Measurements from ENCODE around the gene CMTM8.

Gene CMTM8

GRCh38 chr3:32325201-32325600 lies 86.7 kb downstream of the CMTM8 start:
- no peaks in the 10 kb centered on the region for H3K9me3 ChIP-seq (ENCODE audit: insufficient read depth, low read length)
- no peak overlapping the region for H3K9ac ChIP-seq (ENCODE audit: insufficient read length, low read depth)
- H3K36me3 ChIP-seq (ENCODE audit: insufficient read depth, insufficient read length, low read length), result no peaks in the 10 kb centered on the region
- DNase-seq (ENCODE audit: low read depth, low spot score), result no peak
- peaks cover 3% of the 10 kb centered on the region for H3K4me1 ChIP-seq (ENCODE audit: insufficient read depth, insufficient read length)
- no peak overlapping the region for H3K4me3 ChIP-seq (ENCODE audit: insufficient read length, low read depth)
- TF ChIP-seq SUZ12 (IDR thresholded peaks at IDR 0.05; ENCODE audit: extremely low read depth, insufficient read depth, insufficient read length) (no peak), ZNF274 (IDR thresholded peaks at IDR 0.05; ENCODE audit: low read depth, low read length) (no peak), YY1 (IDR thresholded peaks at IDR 0.05; ENCODE audit: insufficient read depth, insufficient read length) (no peak)
- no peaks in the 10 kb centered on the region for H3K27me3 ChIP-seq (ENCODE audit: insufficient read depth, insufficient read length)

GRCh38 chr3:32325927-32326326 lies 87.4 kb downstream of the CMTM8 start:
- H3K4me1 ChIP-seq (ENCODE audit: insufficient read depth, insufficient read length), result peaks cover 3% of the 10 kb centered on the region
- H3K9ac ChIP-seq (ENCODE audit: insufficient read length, low read depth), result no peak overlapping the region
- TF ChIP-seq YY1 (IDR thresholded peaks at IDR 0.05; ENCODE audit: insufficient read depth, insufficient read length) (no peak), ZNF274 (IDR thresholded peaks at IDR 0.05; ENCODE audit: low read depth, low read length) (no peak), SUZ12 (IDR thresholded peaks at IDR 0.05; ENCODE audit: extremely low read depth, insufficient read depth, insufficient read length) (no peak)
- no peak for DNase-seq (ENCODE audit: low read depth, low spot score)
- no peaks in the 10 kb centered on the region for H3K36me3 ChIP-seq (ENCODE audit: insufficient read depth, insufficient read length, low read length)
- H3K27me3 ChIP-seq (ENCODE audit: insufficient read depth, insufficient read length), result no peaks in the 10 kb centered on the region
- H3K4me3 ChIP-seq (ENCODE audit: insufficient read length, low read depth), result no peak overlapping the region
- H3K9me3 ChIP-seq (ENCODE audit: insufficient read depth, low read length), result no peaks in the 10 kb centered on the region

GRCh38 chr3:32326795-32327194 lies 88.3 kb downstream of the CMTM8 start:
- TF ChIP-seq ZNF274 (IDR thresholded peaks at IDR 0.05; ENCODE audit: low read depth, low read length) (no peak), YY1 (IDR thresholded peaks at IDR 0.05; ENCODE audit: insufficient read depth, insufficient read length) (no peak), SUZ12 (IDR thresholded peaks at IDR 0.05; ENCODE audit: extremely low read depth, insufficient read depth, insufficient read length) (no peak)
- H3K27me3 ChIP-seq (ENCODE audit: insufficient read depth, insufficient read length), result no peaks in the 10 kb centered on the region

GRCh38 chr3:32334675-32335074 lies 96.2 kb downstream of the CMTM8 start:
- Histone ChIP-seq H3K4me3 (ENCODE audit: insufficient read length, low read depth) (no peak overlapping the region), H3K9me3 (ENCODE audit: insufficient read depth, low read length) (no peaks in the 10 kb centered on the region), H3K27me3 (ENCODE audit: insufficient read depth, insufficient read length) (no peaks in the 10 kb centered on the region), H3K4me1 (ENCODE audit: insufficient read depth, insufficient read length) (no peaks in the 10 kb centered on the region), H3K36me3 (ENCODE audit: insufficient read depth, insufficient read length, low read length) (no peaks in the 10 kb centered on the region), H3K9ac (ENCODE audit: insufficient read length, low read depth) (no peak overlapping the region)
- no peak for DNase-seq (ENCODE audit: low read depth, low spot score)
- TF ChIP-seq SUZ12 (IDR thresholded peaks at IDR 0.05; ENCODE audit: extremely low read depth, insufficient read depth, insufficient read length), result no peak
- TF ChIP-seq YY1 (IDR thresholded peaks at IDR 0.05; ENCODE audit: insufficient read depth, insufficient read length), result no peak
- TF ChIP-seq ZNF274 (IDR thresholded peaks at IDR 0.05; ENCODE audit: low read depth, low read length), result no peak

More at GRCh38 chr3:32326795-32327194, 88.3 kb downstream of the CMTM8 start:
- Histone ChIP-seq H3K9ac (ENCODE audit: insufficient read length, low read depth) (no peak overlapping the region), H3K9me3 (ENCODE audit: insufficient read depth, low read length) (no peaks in the 10 kb centered on the region), H3K4me1 (ENCODE audit: insufficient read depth, insufficient read length) (no peaks in the 10 kb centered on the region), H3K4me3 (ENCODE audit: insufficient read length, low read depth) (no peak overlapping the region), H3K36me3 (ENCODE audit: insufficient read depth, insufficient read length, low read length) (no peaks in the 10 kb centered on the region)
- no peak for DNase-seq (ENCODE audit: low read depth, low spot score)

- Histone ChIP-seq H3K4me3 (ENCODE audit: insufficient read length, low read depth) (no peak overlapping the region), H3K36me3 (ENCODE audit: insufficient read depth, insufficient read length, low read length) (no peaks in the 10 kb centered on the region), H3K4me1 (ENCODE audit: insufficient read depth, insufficient read length) (no peaks in the 10 kb centered on the region), H3K9ac (ENCODE audit: insufficient read length, low read depth) (no peak overlapping the region), H3K9me3 (ENCODE audit: insufficient read depth, low read length) (no peaks in the 10 kb centered on the region), H3K27me3 (ENCODE audit: insufficient read depth, insufficient read length) (no peaks in the 10 kb centered on the region)
- DNase-seq (ENCODE audit: low read depth, low spot score), result no peak
- TF ChIP-seq YY1 (IDR thresholded peaks at IDR 0.05; ENCODE audit: insufficient read depth, insufficient read length) (no peak), SUZ12 (IDR thresholded peaks at IDR 0.05; ENCODE audit: extremely low read depth, insufficient read depth, insufficient read length) (no peak), ZNF274 (IDR thresholded peaks at IDR 0.05; ENCODE audit: low read depth, low read length) (no peak)
Observed at GRCh38 chr3:32335365-32336112, 97.1 kb downstream of the CMTM8 start.

GRCh38 chr3:32336113-32336498 lies 97.6 kb downstream of the CMTM8 start:
- Histone ChIP-seq H3K27me3 (ENCODE audit: insufficient read depth, insufficient read length) (no peaks in the 10 kb centered on the region), H3K9me3 (ENCODE audit: insufficient read depth, low read length) (no peaks in the 10 kb centered on the region), H3K4me3 (ENCODE audit: insufficient read length, low read depth) (no peak overlapping the region), H3K9ac (ENCODE audit: insufficient read length, low read depth) (no peak overlapping the region), H3K4me1 (ENCODE audit: insufficient read depth, insufficient read length) (no peaks in the 10 kb centered on the region), H3K36me3 (ENCODE audit: insufficient read depth, insufficient read length, low read length) (no peaks in the 10 kb centered on the region)
- no peak for DNase-seq (ENCODE audit: low read depth, low spot score)
- no peak for TF ChIP-seq YY1 (IDR thresholded peaks at IDR 0.05; ENCODE audit: insufficient read depth, insufficient read length)
- no peak for TF ChIP-seq SUZ12 (IDR thresholded peaks at IDR 0.05; ENCODE audit: extremely low read depth, insufficient read depth, insufficient read length)
- no peak for TF ChIP-seq ZNF274 (IDR thresholded peaks at IDR 0.05; ENCODE audit: low read depth, low read length)

GRCh38 chr3:32337505-32337904 lies 99.0 kb downstream of the CMTM8 start:
- H3K36me3 ChIP-seq (ENCODE audit: insufficient read depth, insufficient read length, low read length), result no peaks in the 10 kb centered on the region
- no peak overlapping the region for H3K4me3 ChIP-seq (ENCODE audit: insufficient read length, low read depth)
- no peaks in the 10 kb centered on the region for H3K4me1 ChIP-seq (ENCODE audit: insufficient read depth, insufficient read length)
- no peaks in the 10 kb centered on the region for H3K9me3 ChIP-seq (ENCODE audit: insufficient read depth, low read length)
- no peak for DNase-seq (ENCODE audit: low read depth, low spot score)
- H3K27me3 ChIP-seq (ENCODE audit: insufficient read depth, insufficient read length), result no peaks in the 10 kb centered on the region
- H3K9ac ChIP-seq (ENCODE audit: insufficient read length, low read depth), result no peak overlapping the region
- TF ChIP-seq SUZ12 (IDR thresholded peaks at IDR 0.05; ENCODE audit: extremely low read depth, insufficient read depth, insufficient read length) (no peak), ZNF274 (IDR thresholded peaks at IDR 0.05; ENCODE audit: low read depth, low read length) (no peak), YY1 (IDR thresholded peaks at IDR 0.05; ENCODE audit: insufficient read depth, insufficient read length) (no peak)
